Stimulated activated CD4-positive, alpha-beta T cell treated with anti-CD3 and anti-CD28 coated beads, Interleukin-15, amount 100 ng/mL, for 1 hour (primary cell): ENCODE results near the gene SLC1A3.
A peak's percentile ranks its signal among the peaks of the same experiment; 100 is the strongest.

Experiments
- DNase-seq, 2 donors: peaks; one replicate each; pipeline ENCODE4 v3.0.0-alpha.2; 2020; ENCODE audit warnings: low read depth in 1 of 2, low spot score in 1 of 2

Gene SLC1A3

DNA sequence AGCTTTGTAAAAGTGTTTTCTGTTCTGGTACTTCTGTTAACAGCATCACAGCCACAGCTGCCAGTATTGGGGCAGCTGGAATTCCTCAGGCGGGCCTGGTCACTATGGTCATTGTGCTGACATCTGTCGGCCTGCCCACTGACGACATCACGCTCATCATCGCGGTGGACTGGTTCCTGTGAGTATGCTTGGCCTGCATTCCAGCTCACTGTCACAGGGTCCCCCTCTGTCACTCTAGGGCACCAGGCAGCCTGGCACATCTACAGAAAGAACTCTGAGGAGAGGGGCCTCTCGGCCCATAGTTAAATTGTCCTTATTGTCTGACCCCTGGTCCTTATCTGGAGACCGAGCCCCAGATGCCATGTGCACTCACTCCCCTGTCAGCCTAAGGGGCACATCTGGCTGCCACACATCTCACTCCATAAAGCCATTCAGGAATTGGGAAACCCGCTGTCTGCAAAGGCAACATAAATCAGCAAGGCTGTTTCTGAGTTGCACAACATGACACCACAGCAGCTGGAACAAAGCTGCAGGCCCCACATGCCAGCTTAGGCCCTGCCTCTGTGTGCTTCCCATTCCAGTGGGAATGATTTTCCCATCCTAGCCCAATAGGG, 77.5 kb downstream of the SLC1A3 start:
- DNase-seq, result no peak

DNA sequence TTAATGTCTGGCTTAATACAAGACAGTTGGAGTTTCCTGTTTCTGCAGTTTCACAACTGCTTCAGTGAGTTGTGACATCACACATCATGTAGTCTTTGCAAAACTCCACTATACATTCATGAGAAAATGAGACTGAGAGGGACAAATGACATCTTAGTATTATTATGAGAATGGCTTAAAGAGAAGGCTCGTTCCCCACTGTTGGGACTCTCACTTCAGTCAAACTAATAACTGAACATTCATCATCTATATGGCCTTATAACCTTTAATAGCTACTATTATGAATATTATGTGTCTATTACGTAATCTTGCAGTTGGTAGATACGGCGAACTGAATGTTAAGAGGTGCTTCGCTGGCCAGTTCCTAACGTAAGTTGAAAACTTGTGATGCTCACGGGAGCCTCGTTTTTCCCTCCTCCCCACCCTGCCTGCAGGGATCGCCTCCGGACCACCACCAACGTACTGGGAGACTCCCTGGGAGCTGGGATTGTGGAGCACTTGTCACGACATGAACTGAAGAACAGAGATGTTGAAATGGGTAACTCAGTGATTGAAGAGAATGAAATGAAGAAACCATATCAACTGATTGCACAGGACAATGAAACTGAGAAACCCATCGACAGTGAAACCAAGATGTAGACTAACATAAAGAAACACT, 79.4 kb downstream of the SLC1A3 start:
- DNase-seq, result no peak

DNA sequence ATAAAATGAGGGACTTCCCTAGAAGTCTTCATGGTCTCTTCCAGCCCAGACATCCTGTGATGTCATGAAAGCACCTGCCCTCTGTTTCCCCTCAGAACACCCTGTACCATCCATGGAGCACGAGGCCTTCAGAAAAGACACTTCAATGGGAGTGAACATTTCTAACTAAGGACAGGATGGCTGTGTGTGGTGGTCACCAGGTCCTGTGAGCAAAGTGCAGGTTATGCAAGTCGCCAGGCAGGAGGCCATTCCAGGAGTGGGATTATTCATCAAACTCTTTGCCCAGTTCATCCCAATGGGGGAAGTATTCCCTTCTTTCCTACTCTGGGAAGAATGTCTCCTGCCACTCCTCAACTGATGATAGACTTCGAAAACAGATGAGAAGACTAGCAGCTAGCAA, 80.5 kb downstream of the SLC1A3 start:
- no peak for DNase-seq

DNA sequence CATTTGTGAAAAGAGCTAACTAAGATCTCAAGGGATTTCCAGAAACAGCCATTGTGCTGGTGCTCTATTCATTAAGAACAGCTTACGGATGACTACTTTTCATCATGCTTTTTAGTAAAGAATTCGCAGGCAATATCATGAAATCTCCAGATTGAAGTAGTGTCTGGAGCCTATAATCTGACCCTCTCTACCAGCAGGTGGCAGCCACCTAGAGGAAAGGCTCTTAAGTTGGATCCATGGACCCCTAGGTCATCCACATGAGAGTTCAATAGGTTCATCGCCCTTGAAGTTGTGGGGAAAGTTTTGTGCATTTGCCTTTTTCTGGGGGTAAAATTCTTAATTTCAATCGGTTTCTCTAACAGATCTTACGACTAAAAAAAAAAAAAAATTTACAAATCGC, 82.3 kb downstream of the SLC1A3 start:
- DNase-seq, result no peak

DNA sequence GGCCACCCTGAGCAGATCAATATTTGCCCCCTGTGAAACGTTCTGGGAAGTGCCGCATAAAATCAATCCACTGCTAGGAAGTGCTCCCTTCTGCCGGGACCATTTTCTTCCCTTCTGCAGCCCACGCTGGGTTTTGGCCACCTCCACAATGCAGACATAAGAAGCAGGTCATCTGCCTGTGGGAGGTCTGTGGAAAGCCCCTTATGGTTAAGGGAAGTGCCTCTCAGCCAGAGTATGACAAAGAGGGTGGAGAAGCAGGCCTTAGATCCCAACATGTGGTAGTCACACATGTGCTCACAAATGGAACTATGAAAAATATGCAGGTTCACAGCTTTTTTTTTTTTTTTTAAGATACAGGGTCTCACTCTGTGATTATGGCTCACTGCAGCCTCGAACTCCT, 82.8 kb downstream of the SLC1A3 start:
- DNase-seq, result no peak

DNA sequence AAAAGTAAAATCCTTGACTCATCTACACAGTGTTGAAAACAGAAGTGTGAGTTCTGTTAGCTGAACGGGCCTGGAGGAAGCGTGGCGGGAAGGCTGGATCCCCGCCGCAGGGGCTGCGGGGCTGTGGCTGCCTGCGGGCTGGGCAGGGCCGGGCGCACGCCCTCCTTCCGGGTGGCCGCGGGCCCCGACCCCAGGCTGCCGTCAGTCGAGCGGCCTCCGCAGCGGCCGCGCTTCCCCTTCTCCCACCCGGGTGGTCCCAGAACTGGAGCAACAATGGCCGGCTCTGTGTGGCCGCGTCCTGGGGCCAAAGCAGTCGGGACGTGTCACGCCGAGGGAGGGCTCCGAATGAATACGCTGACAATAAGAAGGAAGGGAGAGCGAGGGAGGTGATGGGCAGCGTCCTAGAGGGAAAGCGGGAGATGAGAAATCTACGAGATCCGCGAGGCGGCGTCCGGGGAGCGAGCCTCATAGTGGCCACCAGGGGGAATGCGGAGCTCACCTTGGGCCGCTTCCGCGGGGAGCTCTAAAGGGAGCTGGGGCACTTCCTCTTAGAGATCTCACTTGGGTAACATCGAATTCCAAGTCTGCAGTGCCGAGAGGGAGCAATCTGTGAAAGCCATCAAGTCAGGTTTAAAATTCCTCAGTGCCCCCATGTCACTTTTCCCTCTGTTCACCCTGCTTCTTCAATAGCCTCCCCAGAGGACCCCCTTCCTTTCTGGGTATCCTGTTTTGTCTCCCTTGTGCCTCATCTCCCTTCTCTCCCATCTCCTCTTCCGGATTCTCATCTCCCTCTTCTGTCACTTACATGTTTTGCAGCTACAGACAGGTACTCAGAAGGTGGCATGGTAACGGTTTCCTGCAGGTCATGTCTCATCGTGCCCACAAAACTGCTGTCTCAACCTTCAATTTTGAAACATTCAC, 83.9 kb downstream of the SLC1A3 start:
- DNase-seq, result peak; percentile 22 to 57

DNA sequence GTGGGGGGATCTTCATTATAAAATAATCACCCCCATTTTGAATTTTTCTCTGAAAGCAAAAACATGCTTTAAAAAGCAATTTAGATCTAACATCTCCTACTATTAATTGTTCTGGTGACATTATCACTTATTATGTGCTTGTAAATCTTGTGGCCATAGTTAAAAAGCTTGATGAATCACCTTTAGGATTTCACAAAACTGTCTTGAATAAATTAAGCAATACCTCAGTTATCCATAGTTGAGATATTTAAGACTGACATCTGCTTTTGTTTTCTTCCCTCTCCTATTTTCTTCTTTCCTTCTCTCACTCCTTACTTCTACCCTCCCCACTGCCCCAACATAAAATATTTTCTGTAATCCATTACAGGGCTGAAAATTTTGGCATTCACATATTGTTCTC, 84.8 kb downstream of the SLC1A3 start:
- no peak for DNase-seq

DNA sequence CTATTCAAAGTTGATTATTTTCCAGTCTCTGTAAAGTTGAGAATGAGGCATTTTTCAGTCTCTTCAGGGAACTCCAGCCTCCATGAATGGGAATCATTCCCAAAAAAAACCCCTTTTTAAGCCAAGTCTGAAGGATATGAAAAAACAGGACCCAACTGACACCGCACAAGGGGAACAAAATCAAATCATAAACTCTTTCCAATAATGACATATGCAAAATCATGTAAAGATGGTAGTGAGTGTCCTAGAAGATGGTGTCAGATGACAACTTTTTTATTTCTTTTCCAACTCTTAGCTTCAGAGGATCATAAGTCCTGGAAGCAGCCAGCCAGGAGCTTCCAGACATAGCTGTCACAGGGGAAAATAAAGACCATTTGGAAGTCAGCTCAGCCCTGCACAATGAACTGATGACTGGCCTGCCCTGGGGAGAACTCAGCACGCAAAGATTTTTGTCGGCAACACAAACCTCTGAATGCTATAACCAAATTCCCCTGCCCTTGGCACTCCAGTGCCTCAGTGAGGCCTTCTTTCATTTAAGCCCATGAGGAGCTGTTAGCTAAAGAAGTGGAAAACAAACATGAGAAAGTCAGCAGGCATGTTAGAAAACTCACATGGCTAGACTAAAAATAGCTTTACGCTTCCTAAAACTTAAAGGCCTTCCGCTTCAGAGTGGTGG, 85.4 kb downstream of the SLC1A3 start:
- DNase-seq, result no peak

DNA sequence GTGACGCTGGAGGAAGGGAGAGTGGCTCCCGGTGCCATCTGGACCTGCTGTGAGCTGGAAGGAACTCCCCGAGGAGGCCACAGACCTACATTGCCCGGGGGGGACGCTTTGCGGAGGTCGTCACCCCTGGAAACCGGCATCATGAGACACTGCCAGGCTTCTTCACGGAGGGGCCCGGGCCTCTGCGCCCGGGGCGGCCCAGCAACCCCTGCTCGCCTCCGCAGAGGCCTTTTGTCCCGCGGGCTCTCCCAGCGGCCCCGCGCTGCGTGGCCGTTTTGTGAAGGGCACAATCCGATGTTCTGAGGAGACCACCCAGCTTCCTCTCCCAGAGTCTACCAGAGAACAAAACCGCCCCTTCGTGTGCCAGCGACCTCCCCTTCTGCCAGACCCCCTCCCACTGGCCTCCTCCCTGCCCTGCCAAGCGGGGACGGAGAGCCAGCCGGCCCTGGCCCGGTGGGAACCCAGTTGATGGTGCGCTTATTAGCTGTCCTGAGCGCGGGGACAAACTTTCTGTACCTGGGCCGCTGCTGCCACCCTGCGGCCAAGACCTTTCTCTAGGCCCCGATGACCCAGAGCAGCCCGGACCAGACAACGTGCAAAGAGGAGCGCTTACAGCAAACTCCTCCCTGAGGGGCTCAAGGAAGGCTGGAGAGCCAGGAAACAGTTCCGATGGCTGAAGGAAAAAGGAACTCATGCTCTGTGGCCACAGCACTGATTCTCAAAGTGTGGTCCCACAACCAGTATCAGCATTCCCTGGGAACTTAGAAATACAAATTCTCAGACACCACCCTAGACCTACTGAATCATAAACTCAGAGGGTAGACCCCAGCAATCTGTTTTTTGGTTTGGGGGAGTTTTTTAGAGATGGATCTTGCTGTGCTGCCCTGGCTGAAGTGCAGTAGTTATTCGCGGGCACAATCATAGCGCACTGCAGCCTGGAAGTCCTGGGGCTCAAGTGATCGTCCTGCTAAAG, 86.7 kb downstream of the SLC1A3 start:
- peak in 1 of 2 donors; percentile 15 for DNase-seq

DNA sequence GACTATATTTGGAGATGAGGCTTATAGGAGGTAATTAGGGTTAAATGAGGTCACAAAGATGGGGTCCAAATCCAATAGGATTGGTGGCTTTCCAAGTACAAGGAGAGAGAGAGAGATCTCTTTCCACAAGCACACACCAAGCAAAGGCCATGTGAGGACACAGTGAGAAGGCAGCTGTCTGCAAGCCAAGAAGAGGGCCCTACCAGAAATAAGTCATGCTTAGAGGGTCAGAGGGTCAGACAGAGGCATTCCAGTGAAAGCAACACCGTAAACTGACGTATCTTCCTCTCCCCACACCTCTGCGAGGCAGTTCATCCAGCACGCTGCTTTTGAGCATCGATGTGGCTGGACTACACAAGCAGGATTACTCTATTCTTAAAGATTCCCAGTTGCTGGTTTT, 87.9 kb downstream of the SLC1A3 start:
- DNase-seq, result no peak

DNA sequence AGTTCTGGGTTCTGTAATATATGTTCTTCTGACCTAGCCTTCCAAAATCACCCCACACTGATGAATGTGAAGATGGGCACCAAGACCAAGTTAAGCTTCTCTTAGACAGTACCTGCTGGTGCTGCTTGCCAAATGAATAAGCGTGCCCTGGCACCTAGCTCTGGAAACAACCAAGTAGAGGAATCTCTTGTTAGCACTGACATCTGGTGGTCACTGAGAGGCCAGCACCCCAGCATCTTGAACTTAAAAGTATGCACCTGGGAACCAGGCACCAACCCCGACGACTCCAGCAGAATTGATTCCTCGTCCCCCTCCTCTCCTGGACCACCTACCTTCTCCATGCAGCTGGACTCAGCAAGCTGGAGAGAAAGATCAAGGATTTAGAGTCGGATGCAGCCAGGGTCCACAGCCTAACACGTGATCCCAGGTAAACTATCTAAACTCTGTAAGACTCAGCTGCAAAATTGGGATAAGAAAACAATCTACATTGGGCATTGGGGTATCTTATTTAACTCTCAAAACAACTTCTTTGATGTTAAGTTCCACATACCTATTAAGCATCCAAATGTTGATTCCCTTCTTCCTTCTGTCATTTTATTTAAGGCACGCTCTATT, 89.8 kb downstream of the SLC1A3 start:
- DNase-seq, result no peak

DNA sequence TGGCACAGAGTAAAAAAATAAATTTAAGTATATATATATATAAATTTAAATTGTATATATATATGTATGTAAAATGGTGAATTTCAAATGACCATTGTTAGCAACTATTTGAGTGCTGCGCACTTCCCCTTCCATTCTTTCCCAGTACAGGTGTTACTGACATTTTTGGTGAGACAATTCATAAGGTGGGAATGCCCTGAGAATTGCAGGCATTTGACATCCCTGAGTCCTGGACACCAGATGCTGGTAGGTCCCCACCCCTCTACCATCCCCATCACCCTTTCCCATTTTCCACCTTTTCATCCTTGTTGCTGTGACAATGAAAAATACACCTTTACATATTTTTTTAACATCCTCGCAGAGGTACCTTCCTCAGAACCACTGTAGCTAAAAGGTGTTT, 91.6 kb downstream of the SLC1A3 start:
- DNase-seq, result no peak

DNA sequence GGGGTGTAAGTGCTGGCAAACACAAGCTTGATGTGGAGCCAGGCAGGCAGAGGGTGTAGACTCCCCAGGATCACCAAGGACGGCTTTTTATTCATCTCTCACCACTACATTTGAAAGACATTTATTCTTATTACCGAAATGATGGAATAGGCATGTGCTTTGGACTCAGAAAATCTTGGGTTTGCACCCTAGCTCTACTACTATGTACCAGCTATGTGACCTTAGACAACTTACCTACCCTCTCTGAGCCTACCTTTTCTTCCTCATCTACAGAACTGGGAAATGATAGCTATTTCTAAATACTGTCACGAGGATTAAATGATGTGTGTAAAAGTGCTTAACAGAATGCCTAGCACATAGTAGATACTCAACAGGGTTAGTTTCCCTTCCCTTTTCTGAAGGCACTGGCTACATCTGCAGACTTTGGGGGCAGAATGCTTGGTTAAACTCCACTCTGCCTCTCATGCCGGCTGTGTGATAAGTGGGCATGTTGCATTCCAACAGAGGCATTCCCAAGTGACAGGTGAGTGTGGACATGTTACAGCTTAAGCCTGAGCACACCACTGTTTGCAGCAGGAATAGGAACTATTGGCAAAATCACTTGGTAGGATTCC, 94.8 kb downstream of the SLC1A3 start:
- DNase-seq, result no peak

DNA sequence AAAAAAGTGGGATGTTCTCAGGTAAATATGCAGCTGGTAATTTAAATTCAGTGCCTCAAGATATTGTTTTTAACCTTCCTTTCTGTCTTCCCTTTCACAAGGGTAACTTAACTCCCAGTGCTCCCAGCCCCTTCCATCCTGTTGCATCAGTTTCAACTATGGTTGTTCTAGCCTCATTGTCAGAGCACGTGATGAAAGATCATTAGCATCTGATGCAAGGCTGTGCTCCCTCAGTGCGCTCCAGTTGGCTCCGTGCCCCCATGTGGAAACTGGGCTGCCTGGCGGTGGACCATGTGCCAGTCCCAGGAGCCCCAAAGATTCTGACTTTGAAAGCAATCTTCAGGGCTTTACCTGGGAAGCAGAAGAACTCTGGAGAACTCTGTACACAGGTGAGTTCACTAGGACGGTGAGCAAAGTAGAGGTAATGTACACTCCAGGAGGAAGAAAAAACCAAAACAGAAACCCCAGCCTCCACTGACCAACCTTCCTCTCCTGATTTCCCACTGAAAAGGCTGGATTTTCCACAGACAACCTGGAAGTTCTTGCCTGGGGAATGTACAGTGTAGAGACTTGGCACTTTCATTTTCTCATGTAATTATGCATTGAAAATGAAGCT, 96.9 kb downstream of the SLC1A3 start:
- DNase-seq, result no peak

DNA sequence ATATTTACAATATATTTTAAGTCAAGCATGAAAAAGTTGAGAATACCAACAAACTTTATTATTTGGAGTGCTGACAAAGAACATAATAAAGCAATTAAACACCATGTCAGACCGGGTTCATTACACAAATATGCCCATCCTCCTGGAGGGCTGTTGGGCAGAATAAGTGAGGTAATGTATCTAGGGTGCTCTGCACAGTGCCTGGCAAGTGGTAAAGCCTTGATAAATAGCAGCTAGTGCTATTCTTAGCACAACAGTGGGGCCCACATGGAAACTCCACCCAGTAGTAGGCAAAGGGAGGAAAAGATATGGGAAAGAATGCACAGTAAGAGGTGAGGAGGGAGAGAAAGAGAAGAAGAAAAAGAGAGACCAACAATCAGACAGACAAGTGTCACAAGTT, 97.7 kb downstream of the SLC1A3 start:
- DNase-seq, result no peak

DNA sequence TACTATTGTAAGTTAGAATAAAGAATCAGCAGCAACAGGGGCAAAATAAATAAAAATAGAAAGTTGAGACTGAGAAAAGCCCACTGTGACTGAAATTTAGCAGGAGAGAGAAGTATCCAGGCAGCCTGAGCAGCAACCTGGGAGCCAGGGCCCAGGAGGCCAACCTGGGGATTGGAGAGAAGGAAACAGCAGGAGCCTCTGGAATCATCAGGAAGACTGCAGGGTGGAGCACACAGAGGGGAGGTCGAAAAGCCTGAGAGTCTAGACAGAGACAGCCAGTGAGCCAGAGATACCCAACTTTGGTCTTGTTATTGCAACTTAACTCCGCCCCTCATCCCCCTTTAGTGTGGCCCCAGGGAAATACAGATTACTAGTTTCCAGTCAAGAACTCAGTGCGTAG, 98.6 kb downstream of the SLC1A3 start:
- DNase-seq, result no peak

DNA sequence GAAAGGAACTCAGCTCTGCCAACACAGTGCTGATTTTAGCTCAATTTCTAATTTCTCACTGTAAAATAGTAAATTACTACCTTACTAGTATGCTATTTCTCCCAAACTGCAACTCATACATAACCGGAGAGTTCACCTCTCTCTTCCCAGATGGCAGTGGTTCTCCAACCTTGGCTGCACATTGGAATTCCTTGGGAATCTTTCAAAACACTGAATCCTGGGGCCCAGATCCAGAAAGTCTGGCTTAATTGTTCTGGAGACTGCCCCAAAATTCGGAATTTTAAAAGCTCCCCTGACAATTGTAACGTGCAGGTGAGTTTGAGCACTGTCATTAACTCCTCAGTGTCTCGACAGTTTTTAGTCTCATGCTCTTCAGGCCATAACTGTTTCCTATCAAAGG, 100.3 kb downstream of the SLC1A3 start:
- no peak for DNase-seq

DNA sequence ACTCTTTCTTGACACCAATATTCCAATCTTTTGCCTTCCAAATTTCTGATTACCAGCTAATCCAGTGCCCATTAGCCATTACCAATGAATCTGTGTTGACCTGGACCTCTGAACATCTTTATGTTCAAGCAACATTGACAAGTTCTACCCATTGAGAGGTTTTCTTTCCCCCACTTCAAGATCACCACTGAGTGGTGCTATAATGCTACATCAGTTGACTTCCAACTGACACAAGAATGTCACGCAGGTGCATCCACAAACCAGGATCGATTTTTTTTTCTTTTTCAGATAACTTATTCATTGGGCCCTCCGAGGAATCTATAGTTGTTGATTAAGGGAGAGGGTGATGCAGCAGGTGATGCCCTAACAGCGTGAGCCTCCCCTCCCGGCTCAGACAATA, 102.6 kb downstream of the SLC1A3 start:
- DNase-seq, result no peak

DNA sequence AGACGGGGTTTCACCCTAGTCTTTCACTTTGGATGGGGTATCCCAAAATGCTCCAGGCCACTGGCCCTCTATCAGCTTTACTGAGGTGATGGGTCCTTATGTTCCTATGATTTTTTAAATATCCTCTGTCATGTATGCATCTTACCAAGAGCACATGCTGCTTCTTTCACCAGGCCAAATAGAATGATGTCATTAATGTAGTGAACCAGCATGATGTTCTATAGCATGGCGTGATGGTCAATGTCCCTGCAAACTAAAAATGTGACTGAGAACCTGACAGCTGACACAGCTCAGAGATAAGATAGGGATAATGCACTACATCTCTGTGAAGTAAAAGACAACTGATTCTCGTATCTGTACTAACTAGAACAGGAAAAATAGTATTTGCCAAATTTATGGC, 103.6 kb downstream of the SLC1A3 start:
- DNase-seq, result no peak
